Heart left ventricle (tissue), 16 donors: ENCODE results near the gene CEP70. TPM values are rescaled to one million over a fixed set of nuclear protein-coding genes. Genes with fewer than 3 reads are reported as not detected.

Experiments used
- ATAC-seq, 4 donors: fragments of 200-7000 bp; cut with Tn5 transposase; one replicate each; pipeline ENCODE4 v1.9.1; 2020 to 2022; ENCODE audit warnings: moderate library complexity in 4 of 4, mild to moderate bottlenecking in 3 of 4, moderate number of reproducible peaks in 1 of 4
- DNase-seq, 5 donors: peaks; one replicate each; pipeline ENCODE4 v3.0.0-alpha.2; 2020
- H3K27ac ChIP-seq, 12 donors: fragments of 200-600 bp; sonication (generic) in 4 of 12; one replicate each; pipeline versions ENCODE4 v1.5.0 to v1.8.0; 2016 to 2022; ENCODE audit warnings: mild to moderate bottlenecking in 2 of 12
- H3K27me3 ChIP-seq, 9 donors: fragments of 200-600 bp; sonication (generic) in 2 of 9; one replicate each; pipeline versions ENCODE4 v1.5.1 to v1.8.0; 2016 to 2022; ENCODE audit warnings: mild to moderate bottlenecking in 3 of 9
- H3K36me3 ChIP-seq, 9 donors: fragments of 200-600 bp; sonication (generic) in 2 of 9; one replicate each; pipeline versions ENCODE4 v1.5.0 to v1.8.0; 2018 to 2022; ENCODE audit warnings: mild to moderate bottlenecking in 2 of 9
- H3K4me1 ChIP-seq, 12 donors: fragments of 200-600 bp; sonication (generic) in 4 of 12; one replicate each; pipeline versions ENCODE4 v1.5.0 to v1.8.0; 2016 to 2022; ENCODE audit warnings: mild to moderate bottlenecking in 3 of 12
- H3K4me3 ChIP-seq, 12 donors: fragments of 200-600 bp; sonication (generic) in 4 of 12; one replicate each; pipeline versions ENCODE4 v1.5.0 to v1.8.0; 2017 to 2022; ENCODE audit warnings: mild to moderate bottlenecking in 9 of 12, moderate library complexity in 4 of 12
- H3K9me3 ChIP-seq, 12 donors: fragments of 200-600 bp; sonication (generic) in 4 of 12; one replicate each; pipeline versions ENCODE4 v1.5.0 to v1.8.0; 2016 to 2022; ENCODE audit warnings: mild to moderate bottlenecking in 1 of 12
- POLR2A ChIP-seq, 2 donors: fragments of 450-650 bp; IDR thresholded peaks; one replicate each; pipeline ENCODE4 v1.6.1; 2017; ENCODE audit warnings: antibody characterized with exemption in 2 of 2, mild to moderate bottlenecking in 2 of 2, moderate library complexity in 2 of 2
- WGBS, 4 donors: extraction: QIAGEN DNeasy Blood & Tissue Kit in 2 of 4; methylation state at CpG; one replicate each; pipeline versions ENCODE4 v1.1.5 to v1.1.7; 2013 to 2018; 5-methylcytosine and 5-hydroxymethylcytosine counted together
- intact Hi-C, 10 donors: fragments of 100-400 bp; cut with DNase I; formaldehyde crosslinking; loops; one replicate each; pipeline versions ENCODE4 v1.11.1 to v1.14.2; 2022
- polyA plus RNA-seq, 2 donors: library from polyadenylated mRNA; stranded (reverse); fragments of 200-250 nt; gene quantifications; one replicate each; pipeline ENCODE4 v1.2.3, GENCODE V29; 2013
- total RNA-seq, 9 donors: library from RNA; depleted of rRNA in 2 of 9; stranded (reverse); fragments of >200 nt in 2 of 9; fragmentation: NEBNext Ultra II Directional in 3 of 9; extraction: Animal tissue kit (Norgen Biotek cat#: 25700) in 3 of 9; gene quantifications; one replicate each; pipeline versions ENCODE4 v1.1.0 to v1.2.4, GENCODE V29; 2016 to 2023
- TF ChIP-seq, protein P1 (sequence below), 12 donors: fragments of 200-600 bp; sonication (generic) in 4 of 12; IDR thresholded peaks; one replicate each; pipeline versions ENCODE4 v1.5.0 to v1.8.0; 2018 to 2022; ENCODE audit warnings: antibody characterized with exemption in 12 of 12, mild to moderate bottlenecking in 5 of 12
- donor health status: ischemic (EF 13 %, LVEDD 7.1; RV severe dilation, severe dysfunction).
- donor health status: healthy with polysubstance abuse.
- donor health status: DM: no; HTN: yes; CAD: no.
- donor health status: DM: no; HTN: no; CAD: no.
- donor health status: ischemic (EF 25% LVEDD 6.9; RV normal size, moderate dysfunction).
- donor health status: ischemic (EF 25% LVEDD 5.7; RV mildly dilated, moderate dysfunction).
- donor health status: healthy.
- donor health status: DM: yes; HTN: yes; CAD: no.
- donor health status: ischemic (EF 35%, LVEDD 5.7; RV mildly dilated, moderate dysfunction).
- donor health status: nonischemic (EF 11% LVEDD 7.7; RV severe dilation, severe dysfunction).
- donor health status: DM: yes; HTN: yes; CAD: no.
- donor health status: PGD.
- donor health status: ischemic (EF 29% LVEDD 5.4; RV normal size, mild dysfunction).
- donor health status: nonischemic (EF 23%, LVEDD 6.1; RV moderate dilation, normal function).

CEP70 gene
- total and polyA plus RNA-seq, 11 donors, result 10.1 to 29.8 (median 22.6) TPM

DNA sequence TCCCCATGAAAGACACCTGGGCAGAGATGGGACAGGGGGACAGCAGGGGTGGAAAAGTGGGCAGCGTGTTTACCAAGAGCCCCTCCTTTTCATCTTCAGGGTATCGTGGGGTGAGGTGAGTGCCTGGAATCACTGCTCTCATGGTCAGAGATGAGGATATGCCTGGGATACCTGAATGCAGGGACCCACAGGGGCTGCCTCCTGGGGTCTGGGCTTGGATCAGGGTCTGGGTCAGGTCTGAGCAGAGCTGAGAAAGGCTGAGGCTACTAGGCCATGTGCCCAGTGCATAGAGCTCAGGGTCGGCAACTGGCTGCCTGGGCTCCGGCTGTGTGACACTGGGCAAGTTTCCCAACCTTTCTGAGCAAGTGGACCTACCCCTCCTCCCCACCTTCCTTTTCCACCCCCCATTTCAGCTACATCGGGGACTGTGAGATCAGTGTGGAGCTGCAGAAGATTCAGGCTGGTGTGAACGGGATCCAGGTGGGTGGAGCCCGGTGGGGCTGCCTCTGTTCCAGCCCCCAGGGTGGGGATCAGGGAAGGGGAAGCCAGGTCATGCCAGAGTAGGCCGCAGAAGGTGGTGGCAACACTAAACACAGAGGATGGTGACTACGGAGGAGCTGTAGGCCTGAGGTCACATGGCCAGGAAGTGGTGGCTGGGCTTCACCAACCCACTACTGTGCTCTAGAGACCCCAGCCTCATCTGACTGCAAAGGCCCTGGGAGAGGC is 135.1 kb downstream of the CEP70 start:
- Histone ChIP-seq H3K36me3 (no peaks in the 10 kb centered on the region), H3K4me3 (no peak overlapping the region), H3K9me3 (no peaks in the 10 kb centered on the region), H3K27me3 (no peaks in the 10 kb centered on the region), H3K27ac (no peak overlapping the region), H3K4me1 (peaks cover 0 to 9% (median 0%) of the 10 kb centered on the region in 12 donors)
- ATAC-seq (no peak), DNase-seq (peak in 2 of 5 donors; percentile 5 to 40)
- intact Hi-C loops, result no loop called here
- 76 to 93% (median 88%) methylated on average over 6 to 9 of the region's 9 CpGs for WGBS, 4 donors
- TF ChIP-seq, protein P1, sequence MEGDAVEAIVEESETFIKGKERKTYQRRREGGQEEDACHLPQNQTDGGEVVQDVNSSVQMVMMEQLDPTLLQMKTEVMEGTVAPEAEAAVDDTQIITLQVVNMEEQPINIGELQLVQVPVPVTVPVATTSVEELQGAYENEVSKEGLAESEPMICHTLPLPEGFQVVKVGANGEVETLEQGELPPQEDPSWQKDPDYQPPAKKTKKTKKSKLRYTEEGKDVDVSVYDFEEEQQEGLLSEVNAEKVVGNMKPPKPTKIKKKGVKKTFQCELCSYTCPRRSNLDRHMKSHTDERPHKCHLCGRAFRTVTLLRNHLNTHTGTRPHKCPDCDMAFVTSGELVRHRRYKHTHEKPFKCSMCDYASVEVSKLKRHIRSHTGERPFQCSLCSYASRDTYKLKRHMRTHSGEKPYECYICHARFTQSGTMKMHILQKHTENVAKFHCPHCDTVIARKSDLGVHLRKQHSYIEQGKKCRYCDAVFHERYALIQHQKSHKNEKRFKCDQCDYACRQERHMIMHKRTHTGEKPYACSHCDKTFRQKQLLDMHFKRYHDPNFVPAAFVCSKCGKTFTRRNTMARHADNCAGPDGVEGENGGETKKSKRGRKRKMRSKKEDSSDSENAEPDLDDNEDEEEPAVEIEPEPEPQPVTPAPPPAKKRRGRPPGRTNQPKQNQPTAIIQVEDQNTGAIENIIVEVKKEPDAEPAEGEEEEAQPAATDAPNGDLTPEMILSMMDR (IDR thresholded peaks at IDR 0.05), result no peak
- TF ChIP-seq POLR2A (IDR thresholded peaks at IDR 0.05), result no peak

DNA sequence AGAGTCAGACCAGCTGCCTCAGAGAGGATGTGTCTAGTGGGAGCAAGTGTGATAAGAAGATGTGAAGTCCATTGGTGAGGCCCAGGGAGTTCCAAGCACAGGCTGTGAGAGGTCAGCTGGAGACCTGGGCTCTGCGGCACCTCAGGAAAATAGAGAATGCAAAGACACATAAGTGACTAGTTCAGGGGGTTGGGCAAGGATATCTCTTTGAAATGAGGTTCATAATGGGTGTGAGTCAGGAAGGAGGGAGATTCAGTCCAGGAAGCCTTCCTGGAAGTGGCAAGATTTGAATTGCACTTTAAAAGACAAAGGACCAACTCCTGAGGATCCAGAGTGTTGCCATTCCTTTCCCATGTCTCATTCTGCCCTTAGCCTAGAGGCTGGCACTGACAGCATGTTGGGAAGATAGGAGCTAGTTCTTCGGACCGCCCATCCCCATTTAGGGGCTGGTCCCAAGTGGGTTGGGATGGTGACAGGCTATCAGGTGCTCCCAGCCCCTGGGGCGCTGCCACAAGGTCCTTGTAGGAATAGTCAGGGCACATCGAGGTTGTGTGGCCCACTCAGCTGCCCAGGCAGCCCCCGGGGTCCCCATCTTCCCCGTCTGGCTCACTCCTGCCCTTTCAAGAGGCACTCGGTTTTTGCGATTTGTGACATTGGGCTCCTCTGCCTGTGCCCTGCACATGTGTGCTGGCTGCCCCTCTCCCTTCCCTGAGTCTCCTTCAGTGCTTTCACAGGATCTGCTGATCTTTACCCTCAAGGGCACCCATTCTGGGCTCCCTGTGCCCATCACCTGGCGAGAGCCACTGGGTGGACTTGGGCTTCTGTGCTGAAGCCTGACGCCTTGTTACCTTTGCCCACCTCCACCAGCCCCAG is 136.0 kb downstream of the CEP70 start:
- peaks cover 0 to 9% (median 0%) of the 10 kb centered on the region in 12 donors for H3K4me1 ChIP-seq
- DNase-seq (peak in 3 of 5 donors; percentile 8 to 44 (median 28)), ATAC-seq (no peak)
- no peaks in the 10 kb centered on the region for H3K27me3 ChIP-seq
- no peak for TF ChIP-seq POLR2A (IDR thresholded peaks at IDR 0.05)
- TF ChIP-seq, protein P1 (IDR thresholded peaks at IDR 0.05), result no peak
- no peaks in the 10 kb centered on the region for H3K9me3 ChIP-seq
- H3K27ac ChIP-seq, result no peak overlapping the region
- WGBS, 4 donors, result 78 to 88% (median 85%) methylated on average over 9 to 11 of the region's 11 CpGs
- no peak overlapping the region for H3K4me3 ChIP-seq
- intact Hi-C loops, result no loop called here
- H3K36me3 ChIP-seq, result no peaks in the 10 kb centered on the region

DNA sequence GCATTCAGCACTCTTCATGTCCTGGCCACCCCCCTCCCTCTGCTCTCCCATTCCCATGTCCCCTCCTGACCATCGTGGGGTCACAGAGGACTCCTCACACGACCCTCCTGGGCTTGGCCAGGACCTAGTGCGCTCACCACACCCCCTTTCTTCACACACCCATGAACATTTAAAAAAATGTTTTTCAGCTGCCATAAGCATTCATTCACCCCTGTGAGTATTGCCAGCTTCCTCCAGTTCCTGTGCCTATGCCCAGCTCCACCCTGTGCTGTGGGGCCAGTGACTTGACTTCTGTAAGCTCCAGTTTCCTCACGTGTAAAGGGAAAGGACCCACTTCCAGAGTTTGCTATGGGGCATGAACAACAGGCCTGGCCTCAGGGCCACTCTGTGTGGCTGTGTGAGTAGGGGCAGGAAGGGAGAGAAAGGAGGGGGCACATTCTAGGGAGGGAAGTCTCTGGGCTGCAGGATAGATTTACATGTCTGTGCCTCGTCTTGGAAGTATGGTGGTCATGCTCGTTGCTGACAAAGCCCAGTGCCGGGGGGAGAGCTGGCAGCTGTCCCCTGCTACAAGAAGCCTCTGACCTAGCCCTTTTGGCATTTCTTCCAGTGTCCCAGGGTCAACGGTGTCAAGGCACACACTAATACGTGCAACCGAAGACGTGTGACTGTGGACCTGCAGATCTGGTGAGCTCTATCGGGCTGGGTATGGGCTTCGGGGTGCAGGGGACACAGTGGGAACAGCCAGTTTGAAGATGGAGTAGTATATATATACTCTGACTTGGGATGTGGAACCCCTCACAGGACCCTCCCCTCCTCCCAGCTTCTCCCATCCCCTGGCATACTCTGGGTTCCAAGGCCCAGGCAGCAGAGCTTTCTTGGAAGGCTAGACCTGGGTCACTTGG is 136.8 kb downstream of the CEP70 start:
- intact Hi-C loops, result no loop called here
- WGBS, 4 donors, result 80 to 84% (median 83%) methylated on average over 13 of the region's 13 CpGs
- no peaks in the 10 kb centered on the region for H3K9me3 ChIP-seq
- H3K4me1 ChIP-seq, result peaks cover 0 to 9% (median 0%) of the 10 kb centered on the region in 12 donors
- TF ChIP-seq, protein P1 (IDR thresholded peaks at IDR 0.05), result no peak
- TF ChIP-seq POLR2A (IDR thresholded peaks at IDR 0.05), result no peak
- H3K27me3 ChIP-seq, result no peaks in the 10 kb centered on the region
- ATAC-seq (no peak), DNase-seq (peak in 3 of 5 donors; percentile 5 to 22 (median 13))
- no peak overlapping the region for H3K4me3 ChIP-seq
- no peak overlapping the region for H3K27ac ChIP-seq
- H3K36me3 ChIP-seq, result no peaks in the 10 kb centered on the region
